ENCODE measurements around the gene BCAN. TPM values are rescaled to one million over a fixed set of nuclear protein-coding genes. Genes with fewer than 3 reads are reported as not detected.

BCAN gene
- total RNA-seq, 1 experiment from 2014 or later, result not detected

DNA sequence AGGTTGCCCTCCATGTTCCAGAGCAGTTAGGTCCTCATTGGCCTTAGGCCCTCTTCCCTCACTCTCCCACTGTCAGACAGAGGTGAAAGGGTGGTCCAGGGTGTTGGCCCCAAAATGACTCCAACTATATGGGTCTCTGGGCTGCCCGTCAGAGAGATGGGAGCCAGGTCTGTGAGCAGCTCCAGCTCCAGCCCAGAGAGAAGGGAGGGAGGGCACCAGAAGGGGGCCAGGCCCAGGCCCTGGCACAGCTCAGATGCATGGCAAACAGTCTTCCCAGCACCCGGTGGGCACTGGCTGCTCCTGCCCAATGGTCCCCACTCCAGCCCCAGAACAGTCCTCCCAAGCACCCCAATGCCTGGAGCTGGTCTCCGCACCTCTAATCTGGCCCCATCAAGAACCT is 2.2 kb downstream of the BCAN start:
- Histone ChIP-seq H4K20me1 (ENCODE audit: insufficient read depth) (peaks cover 96% of the 10 kb centered on the region), H3K4me2 (no peak overlapping the region), H3K4me3 (no peak overlapping the region), H3K27me3 (ENCODE audit: insufficient read depth, low read depth) (no peaks in the 10 kb centered on the region), H3K9me2 (ENCODE audit: insufficient read depth) (no peaks in the 10 kb centered on the region), H3K79me2 (ENCODE audit: low read depth) (no peaks in the 10 kb centered on the region), H3K27ac (no peak overlapping the region), H3K36me3 (ENCODE audit: low read depth) (peaks cover 19% of the 10 kb centered on the region), H3K4me1 (replicated peaks; ENCODE audit: insufficient read depth) (peaks cover 18% of the 10 kb centered on the region), H3K9me3 (ENCODE audit: insufficient read depth, low read depth) (no peaks in the 10 kb centered on the region), H2AFZ (no peak overlapping the region), H3F3A (ENCODE audit: insufficient read depth, low read depth) (peaks cover 52% of the 10 kb centered on the region)
- ChIA-PET CTCF (no interaction called here), POLR2A (ENCODE audit: unreplicated experiment) (interaction anchor here (0.6 kb wide), 1 partner anchor 27 kb away, joined by 3 read pairs; no protein-coding TSS in a partner anchor)
- TF ChIP-seq EZH2 (IDR thresholded peaks at IDR 0.05; ENCODE audit: low read depth), result no peak
- no TSS peak for BruUV-seq (replicated peaks)
- intact Hi-C loops (cut with micrococcal nuclease; ENCODE audit: unreplicated experiment), result no loop called here
- no peak for DNase-seq

- no TSS peak for BruUV-seq (replicated peaks)
- POLR2A ChIA-PET (ENCODE audit: unreplicated experiment), result interaction anchor here (0.6 kb wide), 1 partner anchor 27 kb away, joined by 3 read pairs; no protein-coding TSS in a partner anchor
- no peak for DNase-seq
Measured at GRCh38 chr1:156644640-156645039, 2.7 kb downstream of the BCAN start.

GRCh38 chr1:156645056-156645455 is 3.1 kb downstream of the BCAN start:
- CTCF ChIA-PET, result no interaction called here
- no peaks in the 10 kb centered on the region for H3K9me2 ChIP-seq (ENCODE audit: insufficient read depth)
- H3F3A ChIP-seq (ENCODE audit: insufficient read depth, low read depth), result peaks cover 49% of the 10 kb centered on the region
- H3K9me3 ChIP-seq (ENCODE audit: insufficient read depth, low read depth), result no peaks in the 10 kb centered on the region
- H4K20me1 ChIP-seq (ENCODE audit: insufficient read depth), result peaks cover 96% of the 10 kb centered on the region
- peaks cover 10% of the 10 kb centered on the region for H3K4me1 ChIP-seq (replicated peaks; ENCODE audit: insufficient read depth)
- no peak for DNase-seq
- no peak overlapping the region for H3K4me3 ChIP-seq
- no peak for TF ChIP-seq EZH2 (IDR thresholded peaks at IDR 0.05; ENCODE audit: low read depth)
- TF ChIP-seq, protein P1, sequence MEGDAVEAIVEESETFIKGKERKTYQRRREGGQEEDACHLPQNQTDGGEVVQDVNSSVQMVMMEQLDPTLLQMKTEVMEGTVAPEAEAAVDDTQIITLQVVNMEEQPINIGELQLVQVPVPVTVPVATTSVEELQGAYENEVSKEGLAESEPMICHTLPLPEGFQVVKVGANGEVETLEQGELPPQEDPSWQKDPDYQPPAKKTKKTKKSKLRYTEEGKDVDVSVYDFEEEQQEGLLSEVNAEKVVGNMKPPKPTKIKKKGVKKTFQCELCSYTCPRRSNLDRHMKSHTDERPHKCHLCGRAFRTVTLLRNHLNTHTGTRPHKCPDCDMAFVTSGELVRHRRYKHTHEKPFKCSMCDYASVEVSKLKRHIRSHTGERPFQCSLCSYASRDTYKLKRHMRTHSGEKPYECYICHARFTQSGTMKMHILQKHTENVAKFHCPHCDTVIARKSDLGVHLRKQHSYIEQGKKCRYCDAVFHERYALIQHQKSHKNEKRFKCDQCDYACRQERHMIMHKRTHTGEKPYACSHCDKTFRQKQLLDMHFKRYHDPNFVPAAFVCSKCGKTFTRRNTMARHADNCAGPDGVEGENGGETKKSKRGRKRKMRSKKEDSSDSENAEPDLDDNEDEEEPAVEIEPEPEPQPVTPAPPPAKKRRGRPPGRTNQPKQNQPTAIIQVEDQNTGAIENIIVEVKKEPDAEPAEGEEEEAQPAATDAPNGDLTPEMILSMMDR (conservative IDR thresholded peaks at IDR 0.05), result no peak
- no peak overlapping the region for H3K4me2 ChIP-seq
- H3K27me3 ChIP-seq (ENCODE audit: insufficient read depth, low read depth), result no peaks in the 10 kb centered on the region
- no TSS peak for BruUV-seq (replicated peaks)
- H3K36me3 ChIP-seq (ENCODE audit: low read depth), result peaks cover 19% of the 10 kb centered on the region
- intact Hi-C loops (cut with micrococcal nuclease; ENCODE audit: unreplicated experiment), result no loop called here
- H3K27ac ChIP-seq, result no peak overlapping the region
- no peaks in the 10 kb centered on the region for H3K79me2 ChIP-seq (ENCODE audit: low read depth)
- POLR2A ChIA-PET (ENCODE audit: unreplicated experiment), result no interaction called here
- no peak overlapping the region for H2AFZ ChIP-seq

More at GRCh38 chr1:156644640-156645039, 2.7 kb downstream of the BCAN start:
- Histone ChIP-seq H3K9me3 (ENCODE audit: insufficient read depth, low read depth) (no peaks in the 10 kb centered on the region), H3K4me2 (no peak overlapping the region), H4K20me1 (ENCODE audit: insufficient read depth) (peaks cover 96% of the 10 kb centered on the region), H3K36me3 (ENCODE audit: low read depth) (peaks cover 19% of the 10 kb centered on the region), H3K79me2 (ENCODE audit: low read depth) (no peaks in the 10 kb centered on the region), H3F3A (ENCODE audit: insufficient read depth, low read depth) (peaks cover 48% of the 10 kb centered on the region), H3K4me3 (no peak overlapping the region), H3K4me1 (replicated peaks; ENCODE audit: insufficient read depth) (peaks cover 13% of the 10 kb centered on the region), H2AFZ (no peak overlapping the region), H3K9me2 (ENCODE audit: insufficient read depth) (no peaks in the 10 kb centered on the region), H3K27me3 (ENCODE audit: insufficient read depth, low read depth) (no peaks in the 10 kb centered on the region), H3K27ac (no peak overlapping the region)
- TF ChIP-seq, protein P1 (conservative IDR thresholded peaks at IDR 0.05), result no peak
- no peak for TF ChIP-seq EZH2 (IDR thresholded peaks at IDR 0.05; ENCODE audit: low read depth)
- intact Hi-C loops (cut with micrococcal nuclease; ENCODE audit: unreplicated experiment), result no loop called here
- CTCF ChIA-PET, result no interaction called here

- no TSS peak for BruUV-seq (replicated peaks)
- Histone ChIP-seq H3K4me1 (replicated peaks; ENCODE audit: insufficient read depth) (peaks cover 4% of the 10 kb centered on the region; the same call in 1 of the 2 replicates), H3F3A (ENCODE audit: insufficient read depth, low read depth) (peaks cover 48% of the 10 kb centered on the region), H2AFZ (no peak overlapping the region), H3K27me3 (ENCODE audit: insufficient read depth, low read depth) (no peaks in the 10 kb centered on the region), H3K36me3 (ENCODE audit: low read depth) (peaks cover 19% of the 10 kb centered on the region), H3K79me2 (ENCODE audit: low read depth) (no peaks in the 10 kb centered on the region), H4K20me1 (ENCODE audit: insufficient read depth) (peaks cover 96% of the 10 kb centered on the region), H3K4me3 (no peak overlapping the region), H3K9me2 (ENCODE audit: insufficient read depth) (no peaks in the 10 kb centered on the region), H3K4me2 (no peak overlapping the region), H3K27ac (no peak overlapping the region), H3K9me3 (ENCODE audit: insufficient read depth, low read depth) (no peaks in the 10 kb centered on the region)
- TF ChIP-seq, protein P1 (conservative IDR thresholded peaks at IDR 0.05), result no peak
- no peak for TF ChIP-seq EZH2 (IDR thresholded peaks at IDR 0.05; ENCODE audit: low read depth)
- POLR2A ChIA-PET (ENCODE audit: unreplicated experiment), result no interaction called here
- intact Hi-C loops (cut with micrococcal nuclease; ENCODE audit: unreplicated experiment), result no loop called here
- DNase-seq, result no peak
- CTCF ChIA-PET, result interaction anchor here (0.6 kb wide), 1 partner anchor 190 kb away, joined by 3 read pairs; no protein-coding TSS in a partner anchor
Measured at GRCh38 chr1:156645666-156646065, 3.7 kb downstream of the BCAN start.
